Cardiac fibroblast (primary cell): ENCODE data around the gene NOXA1.
A peak's percentile ranks its signal among the peaks of the same experiment; 100 is the strongest.

Source experiments
- DNase-seq, 2 donors: peaks; one replicate each; pipeline versions ENCODE4 v3.0.0 to v3.0.0-alpha.2; 2010; ENCODE audit warnings: low read depth in 2 of 2
- H3K4me3 ChIP-seq, 2 donors: replicated peaks in 1 of 2; 1 replicate in 1 of 2; 2 replicates in 1 of 2; pipeline ENCODE4 v1.5.1; 2011; ENCODE audit warnings: low read depth in 2 of 2, low read length in 2 of 2, mild to moderate bottlenecking in 2 of 2, moderate library complexity in 1 of 2
- CTCF ChIP-seq: IDR thresholded peaks from one replicate; pipeline ENCODE4 v1.5.1; 2011; ENCODE audit warnings: low read depth, mild to moderate bottlenecking, low read length, inconsistent platforms

The NOXA1 gene

GRCh38 chr9:137452006-137452760 lies 29.0 kb downstream of the NOXA1 start:
- no peak overlapping the region for H3K4me3 ChIP-seq
- no peak for DNase-seq
- no peak for TF ChIP-seq CTCF

GRCh38 chr9:137452761-137453642 lies 29.8 kb downstream of the NOXA1 start:
- no peak for DNase-seq
- no peak for TF ChIP-seq CTCF
- no peak overlapping the region for H3K4me3 ChIP-seq

GRCh38 chr9:137453643-137454081 lies 30.5 kb downstream of the NOXA1 start:
- peak overlapping the region in 1 of 2 donors; percentile 22 for H3K4me3 ChIP-seq
- TF ChIP-seq CTCF = no peak
- DNase-seq = peak; percentile 45 to 85

GRCh38 chr9:137454145-137454596 lies 31.0 kb downstream of the NOXA1 start:
- DNase-seq = peak in 1 of 2 donors; percentile 37
- peak overlapping the region in 1 of 2 donors; percentile 17 for H3K4me3 ChIP-seq
- TF ChIP-seq CTCF = no peak

- H3K4me3 ChIP-seq = no peak overlapping the region
- TF ChIP-seq CTCF = no peak
- DNase-seq = peak in 1 of 2 donors; percentile 24
Measured at GRCh38 chr9:137454597-137455358, 31.6 kb downstream of the NOXA1 start.

GRCh38 chr9:137455359-137455991 lies 32.3 kb downstream of the NOXA1 start:
- TF ChIP-seq CTCF = no peak
- H3K4me3 ChIP-seq = no peak overlapping the region
- DNase-seq = no peak
